ENCODE measurements around the gene TRIO.

TRIO gene

DNA sequence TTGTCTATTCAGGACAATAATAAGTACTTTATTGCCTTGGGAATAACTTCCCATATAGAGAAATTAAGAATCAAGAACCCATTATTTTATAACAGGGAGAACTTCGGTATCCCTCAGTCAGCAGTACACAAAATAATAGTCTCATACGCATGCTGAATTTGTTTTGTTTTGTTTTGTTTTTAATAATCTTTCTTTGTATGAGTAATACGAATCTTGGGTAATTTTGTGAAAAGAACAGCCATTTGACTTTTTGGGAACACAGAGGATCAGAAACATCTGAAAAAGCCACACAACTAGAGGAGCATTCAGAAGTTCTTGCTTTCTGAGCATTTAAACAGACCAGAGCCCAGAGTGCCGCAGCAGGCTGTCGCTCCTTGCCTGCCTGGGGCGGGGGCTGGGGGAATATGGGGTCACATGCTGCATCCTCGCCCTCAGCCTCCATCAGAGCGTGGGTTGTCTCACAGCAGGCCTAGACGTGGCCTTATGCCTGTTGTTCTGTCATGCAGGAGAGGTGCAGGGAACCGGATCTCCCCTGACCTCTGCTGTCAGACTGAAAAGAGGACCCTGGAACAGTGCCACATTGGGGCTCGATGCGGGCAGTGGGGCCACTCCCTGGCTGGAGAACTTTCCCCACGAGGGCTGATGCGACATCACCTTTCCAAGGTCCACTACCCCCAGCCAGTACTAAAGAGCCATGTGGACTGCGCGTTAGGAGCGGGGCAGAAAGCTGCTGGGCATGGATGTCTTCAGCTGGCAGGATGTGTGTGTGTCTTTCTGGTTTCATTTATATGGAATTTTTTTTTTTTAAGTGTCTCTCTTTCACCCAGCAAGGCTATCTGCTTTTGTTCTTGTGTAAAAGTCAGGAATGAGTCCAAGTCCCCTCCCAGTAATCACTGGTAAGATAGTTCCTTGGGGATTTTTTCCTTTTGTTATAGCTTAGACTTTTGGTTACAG, 305.1 kb downstream of the TRIO start:
- DNase-seq, result peak; percentile 37

DNA sequence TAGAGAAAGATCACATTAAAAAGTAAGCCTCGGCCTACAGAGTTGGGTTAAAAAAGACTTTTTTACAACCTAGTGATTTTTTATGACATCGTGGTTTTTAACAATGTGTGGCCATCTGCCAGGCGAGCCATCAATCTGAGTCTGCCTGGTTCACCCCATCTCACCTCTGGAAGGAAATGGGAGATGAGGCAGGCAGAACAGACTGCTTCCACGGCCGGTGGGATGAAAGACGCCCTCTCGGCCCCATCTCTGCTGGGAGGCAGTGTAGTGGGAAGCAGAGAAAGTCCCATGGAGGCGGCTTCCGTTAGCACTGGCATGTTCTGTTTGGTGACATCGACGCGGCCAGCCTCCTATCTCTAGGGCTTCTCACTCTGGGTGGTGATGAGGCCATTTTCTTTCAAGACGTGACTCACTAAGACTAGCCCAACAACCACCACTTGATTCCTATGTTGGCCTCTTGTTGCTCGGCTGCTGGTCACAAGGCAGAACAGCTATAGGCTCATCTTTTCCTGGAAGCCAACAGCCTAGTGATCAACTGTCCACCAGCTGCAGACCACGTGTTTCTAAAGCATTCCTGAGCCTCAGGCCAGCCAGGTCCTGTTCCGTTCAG, 306.0 kb downstream of the TRIO start:
- DNase-seq, result peak; percentile 53

DNA sequence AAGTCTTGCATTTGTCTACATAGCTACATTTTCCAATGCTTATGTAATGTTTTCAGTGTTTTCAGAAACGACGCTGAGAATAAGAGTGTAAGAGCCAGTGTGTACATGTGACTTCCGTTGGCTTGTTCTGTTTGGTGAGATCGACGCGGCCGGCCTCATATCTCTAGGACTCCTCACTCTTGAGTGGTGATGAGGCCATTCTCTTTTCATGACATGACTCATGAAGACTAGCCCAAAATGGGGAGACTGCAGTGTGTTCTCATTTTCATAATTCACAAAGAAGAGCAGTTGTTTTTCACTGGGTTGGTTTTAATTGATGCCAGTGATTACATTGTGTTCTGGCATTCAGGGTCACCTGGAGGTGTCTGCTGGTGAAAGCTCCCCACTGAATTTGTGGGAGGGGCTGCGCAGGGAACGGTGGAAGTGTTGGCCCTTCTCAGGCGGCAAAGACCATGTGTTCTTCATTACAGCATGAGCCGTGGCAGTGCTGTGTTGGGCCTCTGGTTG, 306.9 kb downstream of the TRIO start:
- DNase-seq, result no peak

- DNase-seq, result no peak
Measured at GRCh38 chr5:14450742-14451141, 307.6 kb downstream of the TRIO start.

DNA sequence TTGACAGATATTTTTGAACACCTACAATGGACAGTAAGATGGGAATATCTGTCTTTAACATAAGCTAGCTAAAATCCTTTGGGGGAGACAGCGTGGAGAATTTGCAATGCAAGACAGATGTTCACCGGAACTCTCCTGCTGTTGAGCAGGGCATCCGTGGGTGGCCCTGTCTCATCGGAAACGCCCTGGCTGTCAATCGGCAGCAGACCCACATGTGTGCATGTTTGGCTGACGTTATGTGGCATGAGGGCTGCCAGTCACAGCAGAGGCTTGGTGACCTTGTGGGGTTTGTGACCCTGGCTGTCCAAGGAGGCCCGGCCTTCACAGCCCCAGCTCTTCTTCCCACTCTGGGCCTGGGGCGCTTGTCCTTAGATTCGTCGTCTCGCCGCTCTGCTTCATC, 308.7 kb downstream of the TRIO start:
- DNase-seq, result no peak

- DNase-seq, result no peak
Measured at GRCh38 chr5:14452685-14453454, 309.7 kb downstream of the TRIO start.

DNA sequence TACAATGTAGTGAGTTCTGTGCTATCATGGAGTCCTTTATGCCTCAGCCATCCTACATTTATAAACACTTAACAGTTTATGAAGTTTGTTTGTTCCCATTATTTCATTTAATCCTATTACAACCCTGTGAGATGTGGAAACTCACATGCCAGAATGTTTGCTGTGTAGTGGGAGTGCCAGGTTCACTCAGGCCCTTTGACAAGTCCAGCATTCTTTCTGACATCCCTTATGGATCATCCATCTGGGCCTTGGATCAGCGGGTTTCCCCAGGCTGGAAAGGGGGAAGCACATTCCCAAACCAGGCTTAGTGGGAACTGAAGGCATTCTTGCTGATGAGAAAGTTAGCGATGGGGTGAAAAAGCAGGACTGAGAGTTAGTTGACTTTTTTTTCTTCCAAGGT, 310.3 kb downstream of the TRIO start:
- DNase-seq, result no peak

DNA sequence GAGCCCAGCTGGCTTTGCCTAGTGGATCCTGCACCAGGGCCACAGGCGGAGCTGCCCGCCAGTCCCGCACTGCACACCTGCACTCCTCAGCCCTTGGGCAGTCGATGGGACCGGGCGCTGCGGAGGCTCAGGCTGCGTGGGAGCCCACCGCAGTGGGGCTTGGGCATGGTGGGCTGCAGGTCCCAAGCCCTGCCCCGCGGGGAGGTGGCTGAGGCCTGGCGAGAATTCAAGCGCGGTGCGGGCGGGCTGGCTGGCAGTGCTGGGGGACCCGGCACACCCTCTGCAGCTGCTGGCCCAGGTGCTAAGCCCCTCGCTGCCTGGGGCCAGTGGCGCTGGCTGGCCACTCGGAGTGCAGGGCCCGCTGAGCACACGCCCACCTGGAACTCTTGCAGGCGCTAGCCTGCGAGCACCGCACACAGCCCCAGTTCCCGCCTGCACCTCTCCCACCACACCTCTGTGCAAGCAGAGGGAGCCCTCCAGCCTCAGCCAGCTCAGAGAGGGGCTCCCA, 312.7 kb downstream of the TRIO start:
- no peak for DNase-seq

DNA sequence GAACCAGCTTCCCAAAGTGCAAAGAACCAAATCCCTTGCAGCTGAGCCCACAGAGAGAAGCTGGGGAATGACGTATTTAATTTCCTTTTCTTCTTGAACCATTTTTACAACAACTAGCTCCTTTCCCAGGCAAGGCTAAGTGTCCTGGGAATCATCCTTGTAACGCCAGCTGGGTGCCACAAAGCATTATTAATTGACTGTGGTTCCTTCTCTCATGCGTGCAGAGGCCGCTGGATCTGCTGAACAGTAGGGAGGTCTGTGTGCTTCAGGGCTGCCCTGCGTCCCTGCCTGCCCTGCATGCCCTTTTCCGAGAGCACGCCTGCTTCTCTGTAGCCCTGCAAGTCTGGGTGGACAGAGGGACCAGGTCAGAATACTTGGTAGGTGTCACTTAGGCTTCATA, 314.3 kb downstream of the TRIO start:
- peak; percentile 90 for DNase-seq

DNA sequence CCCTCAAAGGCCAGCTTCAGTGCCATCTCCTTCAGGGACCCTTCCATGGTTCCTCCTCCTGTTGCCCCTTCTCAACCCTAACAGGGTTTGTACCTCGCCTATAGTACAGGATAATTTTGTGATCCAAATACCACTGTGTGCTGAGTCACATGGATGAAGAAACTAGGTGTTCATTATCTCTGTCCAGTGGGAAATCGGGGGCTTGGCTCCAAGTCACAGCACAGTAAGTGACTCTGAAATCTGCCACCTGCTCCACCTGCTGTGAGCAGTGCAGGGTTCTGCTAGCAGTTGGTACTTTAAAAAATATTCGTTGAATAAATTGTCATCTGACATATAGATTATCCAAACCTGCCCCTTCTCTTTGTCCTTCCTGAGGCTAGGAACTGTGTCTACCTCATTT, 315.3 kb downstream of the TRIO start:
- peak; percentile 45 for DNase-seq

DNA sequence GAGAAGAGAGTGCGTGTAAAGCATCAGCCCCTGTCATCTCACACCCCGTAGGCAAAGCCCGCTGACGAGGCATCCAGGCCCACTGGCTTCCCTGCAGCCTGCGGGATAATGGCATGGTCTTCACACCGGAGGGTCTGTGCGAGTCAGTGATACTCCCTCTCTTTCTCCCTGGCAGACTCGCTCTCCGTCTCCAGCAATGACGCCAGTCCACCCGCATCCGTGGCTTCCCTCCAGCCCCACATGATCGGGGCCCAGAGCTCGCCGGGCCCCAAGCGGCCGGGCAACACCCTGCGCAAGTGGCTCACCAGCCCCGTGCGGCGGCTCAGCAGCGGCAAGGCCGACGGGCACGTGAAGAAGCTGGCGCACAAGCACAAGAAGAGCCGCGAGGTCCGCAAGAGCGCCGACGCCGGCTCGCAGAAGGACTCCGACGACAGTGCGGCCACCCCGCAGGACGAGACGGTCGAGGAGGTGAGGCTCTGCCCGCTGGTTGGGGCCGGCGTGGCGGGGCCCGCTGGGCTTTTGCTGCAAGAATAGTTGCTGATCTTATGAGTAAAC, 317.8 kb downstream of the TRIO start:
- DNase-seq, result no peak

DNA sequence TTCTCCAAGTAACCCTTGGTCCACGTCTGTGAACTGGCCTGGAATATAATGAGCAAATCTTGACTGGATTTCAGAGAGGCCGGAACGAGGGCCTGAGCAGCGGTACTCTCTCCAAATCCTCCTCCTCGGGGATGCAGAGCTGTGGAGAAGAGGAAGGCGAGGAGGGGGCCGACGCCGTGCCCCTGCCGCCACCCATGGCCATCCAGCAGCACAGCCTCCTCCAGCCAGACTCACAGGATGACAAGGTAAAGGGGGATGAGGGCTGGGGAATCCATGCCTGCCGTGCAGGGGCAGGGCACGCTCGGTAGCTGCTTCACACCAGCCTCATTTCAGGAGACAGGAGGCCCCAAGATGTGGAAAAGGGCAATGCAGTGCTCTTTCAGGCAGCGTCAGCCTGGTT, 319.5 kb downstream of the TRIO start:
- DNase-seq, result no peak

DNA sequence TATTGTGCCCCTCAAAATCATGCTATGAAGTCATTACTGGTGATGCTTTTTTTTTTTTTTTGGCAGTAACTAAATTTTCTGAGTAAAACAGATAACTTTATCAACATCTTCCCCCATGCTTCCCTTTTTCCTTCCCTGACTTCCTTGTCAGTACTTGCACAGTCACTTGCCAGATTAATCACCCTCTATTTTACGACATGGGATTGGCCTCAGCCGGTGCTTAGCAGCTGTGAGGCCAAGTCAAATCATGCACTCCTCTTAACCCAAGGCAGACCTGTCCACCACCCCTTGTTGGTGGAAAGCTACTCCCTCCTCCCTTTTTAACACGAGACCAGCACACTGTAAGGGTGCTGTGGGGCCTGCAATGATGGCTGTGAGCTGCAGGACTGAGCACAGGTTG, 320.5 kb downstream of the TRIO start:
- DNase-seq, result no peak

- DNase-seq, result no peak
Measured at GRCh38 chr5:14464096-14464495, 321.0 kb downstream of the TRIO start.

GRCh38 chr5:14464671-14465070, 321.5 kb downstream of the TRIO start:
- peak; percentile 46 for DNase-seq

DNA sequence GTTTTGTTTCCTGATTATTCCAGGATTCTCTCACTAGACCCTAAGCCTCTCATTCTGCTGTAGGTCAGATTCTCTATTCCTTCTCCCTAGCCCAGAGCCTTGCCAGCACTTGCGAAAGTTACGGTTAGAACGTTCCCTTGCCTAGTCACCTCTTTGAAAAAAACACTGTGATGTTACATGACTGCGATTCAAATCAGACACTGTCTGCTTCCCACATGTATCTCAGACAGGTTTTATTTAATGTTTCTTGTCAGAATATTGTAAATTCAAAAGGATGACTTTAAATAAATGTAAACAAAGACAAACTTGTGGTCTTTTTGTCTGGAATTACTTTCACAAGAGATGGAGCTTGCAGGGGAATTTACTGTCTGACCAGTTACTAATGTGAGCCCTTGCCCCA, 322.0 kb downstream of the TRIO start:
- no peak for DNase-seq

GRCh38 chr5:14465776-14466175, 322.6 kb downstream of the TRIO start:
- no peak for DNase-seq

- no peak for DNase-seq
Measured at GRCh38 chr5:14467251-14467650, 324.1 kb downstream of the TRIO start.

DNA sequence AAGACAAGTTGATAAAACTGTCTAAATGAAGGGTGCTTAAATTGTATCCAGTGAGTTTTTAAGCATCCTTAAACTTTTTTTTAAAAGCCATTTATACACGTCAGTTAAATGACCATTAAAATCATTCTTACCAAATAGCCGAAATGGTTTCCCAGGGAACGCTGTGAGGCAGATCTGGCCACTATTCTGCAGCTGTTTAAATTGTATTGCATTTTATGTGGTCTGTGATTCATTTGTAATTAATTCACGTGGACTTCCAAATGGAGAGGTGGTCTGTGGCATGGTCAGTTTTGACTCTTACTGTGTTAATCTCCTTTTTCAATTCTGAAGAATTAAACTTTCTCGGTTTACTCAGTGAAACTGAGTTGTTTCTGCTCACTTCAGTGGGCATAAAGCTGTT, 324.7 kb downstream of the TRIO start:
- DNase-seq, result no peak

DNA sequence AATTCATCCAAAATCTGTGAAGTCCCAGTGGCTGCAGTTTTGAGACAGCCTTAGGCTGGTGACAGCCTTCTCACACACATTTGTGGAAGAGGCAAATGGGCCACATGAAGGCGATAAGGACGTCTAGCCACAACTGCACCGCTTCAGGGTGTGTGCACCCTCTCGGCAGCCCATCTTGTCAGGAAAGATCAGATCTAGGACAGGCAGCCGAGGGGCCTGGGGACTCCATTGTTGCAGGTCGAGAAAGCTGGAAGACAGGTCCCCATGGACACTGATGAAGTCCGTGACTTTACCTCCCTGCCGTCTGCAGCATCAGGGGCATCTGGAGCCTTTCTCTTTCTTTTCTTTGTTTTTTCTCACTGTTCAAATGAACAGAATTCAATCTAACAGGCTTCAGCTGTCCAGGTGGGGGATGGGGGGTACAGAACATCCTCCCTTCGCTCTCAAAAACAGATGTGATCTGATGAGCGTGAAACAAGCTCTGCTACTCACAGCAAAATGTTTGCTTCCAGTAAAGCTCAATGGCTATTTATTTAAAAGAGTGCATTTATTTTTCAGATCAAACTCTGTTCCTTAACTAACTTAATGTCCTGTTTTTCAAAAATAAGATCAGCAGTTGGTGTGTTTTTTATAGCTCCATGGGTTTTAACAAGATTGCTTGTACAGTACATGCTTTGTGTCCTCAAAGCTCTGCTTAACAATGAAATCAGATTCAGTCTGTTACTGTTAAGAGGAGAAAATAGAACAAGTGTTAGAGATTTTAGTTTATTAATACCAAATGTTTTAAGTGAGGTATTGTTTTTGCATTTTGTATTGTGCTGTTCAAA, 326.6 kb downstream of the TRIO start:
- DNase-seq, result no peak

DNA sequence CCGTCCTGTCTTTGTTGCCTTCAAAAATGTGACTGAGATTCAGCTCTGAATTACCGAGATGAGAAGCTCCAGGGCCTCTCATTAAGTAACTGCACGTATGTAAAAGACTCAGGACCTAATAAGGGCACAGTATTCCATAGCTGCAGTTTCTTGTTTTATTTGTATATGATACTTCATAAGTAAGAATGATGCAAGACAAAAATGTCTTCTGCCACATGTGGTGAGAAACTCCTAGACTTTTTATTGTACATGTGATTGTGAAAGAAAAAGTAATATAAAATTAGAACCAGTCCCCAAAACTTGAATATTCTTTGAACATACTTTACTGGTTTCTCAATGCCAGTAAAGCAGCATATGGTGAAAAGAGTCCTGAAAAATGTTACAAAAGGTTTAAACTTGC, 328.4 kb downstream of the TRIO start:
- DNase-seq, result no peak

DNA sequence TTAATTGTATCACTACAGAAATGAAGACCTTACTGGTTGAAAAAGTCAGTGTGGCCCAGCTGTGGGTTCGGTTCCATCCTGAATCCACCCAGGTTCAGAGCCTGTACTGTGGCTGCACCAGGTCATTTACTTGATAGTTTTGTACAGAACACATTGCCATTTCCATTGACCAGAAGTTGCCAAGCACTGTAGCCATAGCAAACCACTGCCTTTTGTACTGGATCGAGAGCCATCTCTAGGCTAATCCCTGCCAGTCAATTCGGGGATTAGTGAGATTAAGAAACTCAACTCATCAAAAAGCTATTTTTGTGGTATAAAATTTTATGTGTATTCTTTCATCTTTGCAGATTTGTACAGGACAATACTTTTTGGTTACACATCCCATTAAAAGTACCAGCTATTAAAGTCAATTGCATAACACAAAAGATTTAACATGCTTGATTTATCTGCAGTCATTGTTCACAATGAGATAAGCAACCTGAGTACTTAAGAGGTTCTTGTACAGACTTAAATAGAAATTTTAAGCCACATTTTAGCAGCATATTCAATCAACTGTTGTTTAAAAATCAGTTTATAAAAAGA, 329.9 kb downstream of the TRIO start:
- DNase-seq, result no peak

Data from NCI-H2171 (cell line).